ENCODE measurements around the gene SRSF11. TPM values are rescaled to one million over a fixed set of nuclear protein-coding genes. Genes with fewer than 3 reads are reported as not detected.

SRSF11 gene
- total and polyA plus RNA-seq, 2 of the 8 experiments (the other 6 are each of a cell fraction or from before 2014, with no cell fraction given) = 183 to 260 TPM

GRCh38 chr1:70227439-70227838, 6.3 kb downstream of the SRSF11 start:
- Histone ChIP-seq H4K91ac (replicated peaks; ENCODE audit: insufficient read length, low read length) (no peak overlapping the region), H3K36me3 (ENCODE audit: control insufficient read depth in 2 of 4, insufficient read depth in 4 of 4, low read length in 3 of 4) (peaks cover 15 to 90% (median 50%) of the 10 kb centered on the region in 4 experiments), H4K5ac (ENCODE audit: insufficient read length, low read depth, low read length) (no peak overlapping the region), H3K79me2 (ENCODE audit: control insufficient read depth in 1 of 2, insufficient read depth in 2 of 2, low read length in 2 of 2) (peaks cover 23 to 64% of the 10 kb centered on the region in 2 experiments), H2BK5ac (ENCODE audit: low read depth, low read length) (no peak overlapping the region), H4K8ac (ENCODE audit: extremely low read depth, insufficient read depth, low read length) (no peak overlapping the region), H2BK15ac (ENCODE audit: low read length) (no peak overlapping the region), H3K9ac (replicated peaks in 1 of 4; ENCODE audit: extremely low read depth in 1 of 4, low read depth in 3 of 4, low read length in 3 of 4) (peak overlapping the region in 1 of 4 experiments; percentile 34; a peak in 1 of 7 replicates), H3K4me1 (replicated peaks in 1 of 4; ENCODE audit: control insufficient read depth in 3 of 4, insufficient read depth in 4 of 4, low read length in 3 of 4) (no peaks in the 10 kb centered on the region), H3K56ac (replicated peaks; ENCODE audit: insufficient read length, low read depth, low read length) (no peak overlapping the region), H2BK20ac (ENCODE audit: low read length) (no peak overlapping the region), H3K27me3 (replicated peaks in 1 of 4; ENCODE audit: control insufficient read depth in 3 of 4, extremely low read depth in 1 of 4, insufficient read depth in 3 of 4, low read length in 3 of 4) (no peaks in the 10 kb centered on the region), H3K18ac (ENCODE audit: extremely low read depth, low read length) (no peak overlapping the region), H3K9me3 (ENCODE audit: insufficient read depth in 2 of 2, low read depth in 1 of 2, low read length in 1 of 2) (no peaks in the 10 kb centered on the region), H3K79me1 (ENCODE audit: low read depth, low read length) (no peaks in the 10 kb centered on the region), H2BK120ac (replicated peaks; ENCODE audit: low read depth, low read length) (no peak overlapping the region), H3K4ac (replicated peaks; ENCODE audit: insufficient read length, low read depth, low read length) (no peak overlapping the region), H3K23me2 (ENCODE audit: low read depth, low read length) (no peaks in the 10 kb centered on the region), H4K20me1 (replicated peaks in 1 of 2; ENCODE audit: control insufficient read depth in 1 of 2, insufficient read depth in 2 of 2, low read length in 2 of 2) (peaks cover 11 to 12% of the 10 kb centered on the region in 2 experiments), H2AFZ (ENCODE audit: low read length) (no peak overlapping the region), H3K23ac (ENCODE audit: insufficient read length) (no peak overlapping the region), H3K27ac (ENCODE audit: low read depth, low read length) (no peak overlapping the region), H2AK5ac (ENCODE audit: low read depth, low read length) (no peak overlapping the region), H3K14ac (ENCODE audit: insufficient read length) (no peak overlapping the region), H3K4me2 (ENCODE audit: insufficient read depth in 1 of 2, low read depth in 2 of 2, low read length in 2 of 2) (no peak overlapping the region), H2BK12ac (ENCODE audit: low read depth, low read length) (no peak overlapping the region), H3K4me3 (ENCODE audit: extremely low read depth in 1 of 4, insufficient read depth in 2 of 4, low read depth in 3 of 4, low read length in 4 of 4) (no peak overlapping the region)
- WGBS, 2 experiments (ENCODE audit: extremely low coverage in 1 of 2, insufficient coverage in 1 of 2, insufficient read length in 1 of 2, insufficient replicate concordance in 2 of 2, low coverage in 1 of 2, low lambda C conversion rate in 2 of 2, missing lambda C conversion rate in 1 of 2) = 93% methylated on average over 1 of the region's 1 CpG; no CpG with 5 or more reads in 1 of the 2 experiments
- ChIA-PET POLR2A (ENCODE audit: partially characterized antibody) (interaction anchor here (0.7 to 1.9 kb wide), 11 partner anchors 8 to 184 kb away, joined by 3 to 6 read pairs (median 4); partner anchors contain the start of gene CTH), CTCF (ENCODE audit: partially characterized antibody) (interaction anchor here (0.6 to 1.0 kb wide), 3 partner anchors 21 to 260 kb away, joined by 3 read pairs; no protein-coding TSS in a partner anchor)
- DNase-seq (ENCODE audit: low read depth in 1 of 2, low spot score in 2 of 2) = no peak
- TF ChIP-seq RBBP5 (IDR thresholded peaks at IDR 0.05; ENCODE audit: borderline replicate concordance, low read depth, low read length) (no peak), CHD2 (IDR thresholded peaks at IDR 0.05; ENCODE audit: low read length) (no peak), MAX (IDR thresholded peaks at IDR 0.05) (no peak), JUND (IDR thresholded peaks at IDR 0.05; ENCODE audit: low read length) (no peak), POLR2AphosphoS5 (IDR thresholded peaks at IDR 0.05; ENCODE audit: low read depth, low read length) (no peak)
- FAIRE-seq = no peak
